Smooth muscle cell (in vitro differentiated cells): ENCODE results near the gene DENND4B. TPM values are rescaled to one million over a fixed set of nuclear protein-coding genes. Genes with fewer than 3 reads are reported as not detected.
A peak's percentile ranks its signal among the peaks of the same experiment; 100 is the strongest.

Experiments used
- DNase-seq: peaks from one replicate; lab custom pipeline; 2025; ENCODE audit not compliant: unreplicated experiment; lab: John Stamatoyannopoulos, UW
- H2AFZ ChIP-seq: fragments of 200-600 bp; sonication (generic); 2 replicates; pipeline ENCODE4 v1.6.0; 2016; ENCODE audit warnings: antibody characterized with exemption, low read depth, mild to moderate bottlenecking
- H3F3A ChIP-seq: fragments of 200-600 bp; sonication (generic); 2 replicates; pipeline ENCODE4 v1.6.0; 2017; ENCODE audit warnings: antibody characterized with exemption, low read depth
- H3K27ac ChIP-seq: fragments of 200-600 bp; sonication (generic); 2 replicates; pipeline ENCODE4 v1.5.1; 2016; ENCODE audit warnings: low read depth, mild to moderate bottlenecking
- H3K27me3 ChIP-seq: fragments of 200-600 bp; sonication (generic); 2 replicates; pipeline ENCODE4 v1.6.1; 2016; ENCODE audit warnings: low read depth, mild to moderate bottlenecking
- H3K36me3 ChIP-seq: fragments of 200-600 bp; sonication (generic); 2 replicates; pipeline ENCODE4 v1.5.1; 2016; ENCODE audit warnings: low read depth
- H3K4me1 ChIP-seq: fragments of 200-600 bp; sonication (generic); 2 replicates; pipeline ENCODE4 v1.5.1; 2016; ENCODE audit warnings: low read depth
- H3K4me2 ChIP-seq: fragments of 200-600 bp; sonication (generic); 2 replicates; pipeline ENCODE4 v1.6.0; 2016; ENCODE audit warnings: mild to moderate bottlenecking
- H3K4me3 ChIP-seq: fragments of 200-600 bp; sonication (generic); 2 replicates; pipeline ENCODE4 v1.5.1; 2016; ENCODE audit warnings: mild to moderate bottlenecking
- H3K79me2 ChIP-seq: fragments of 200-600 bp; sonication (generic); 2 replicates; pipeline ENCODE4 v1.6.0; 2016; ENCODE audit warnings: low read depth, mild to moderate bottlenecking
- H3K9ac ChIP-seq: fragments of 200-600 bp; sonication (generic); 2 replicates; pipeline ENCODE4 v1.6.0; 2016; ENCODE audit warnings: low read depth
- H3K9me3 ChIP-seq: fragments of 200-600 bp; sonication (generic); replicated peaks from 2 replicates; pipeline ENCODE4 v1.5.1; 2016; ENCODE audit warnings: low read depth
- H4K20me1 ChIP-seq: fragments of 200-600 bp; sonication (generic); 2 replicates; pipeline ENCODE4 v1.6.0; 2016; ENCODE audit warnings: low read depth
- CTCF ChIP-seq: fragments of 200-600 bp; sonication (generic); IDR thresholded peaks from 2 replicates; pipeline ENCODE4 v1.5.1; 2017; ENCODE audit warnings: borderline replicate concordance, mild to moderate bottlenecking, antibody characterized with exemption; ENCODE audit not compliant: insufficient read depth, poor library complexity, severe bottlenecking
- WGBS: methylation state at CpG from one replicate; pipeline ENCODE4 v1.1.7; 2016; ENCODE audit warnings: low lambda C conversion rate; 5-methylcytosine and 5-hydroxymethylcytosine counted together
- microRNA-seq: library from miRNA; unstranded; fragments of <30 nt; microRNA quantifications from one replicate; pipeline ENCODE4, GENCODE V29; 2016; ENCODE audit warnings: borderline number of aligned reads
- polyA plus RNA-seq: library from polyadenylated mRNA; unstranded; fragments of >200 nt; fragmentation: Nextera tagmentation; extraction: Ambion mirVana; gene quantifications from 2 replicates; pipeline ENCODE4 v1.2.1, GENCODE V29; 2016
- small RNA-seq: library from RNA; depleted of rRNA; stranded (forward); fragments of <200 nt; gene quantifications from one replicate; pipeline ENCODE3, GENCODE V24; 2014
- total RNA-seq: library from RNA; depleted of rRNA; stranded (reverse); fragments of >200 nt; gene quantifications from 2 replicates; pipeline ENCODE4 v1.2.3, GENCODE V29; 2014

DENND4B gene
- total and polyA plus RNA-seq, 2 experiments from 2014 or later, result 9.7 to 16.3 TPM

GRCh38 chr1:153881751-153882150 lies 64.8 kb downstream of the DENND4B start:
- TF ChIP-seq CTCF, result no peak
- Histone ChIP-seq H3K4me3 (peak overlapping the region; percentile 30), H3K79me2 (peaks cover 100% of the 10 kb centered on the region), H3K36me3 (no peaks in the 10 kb centered on the region), H3K4me2 (peak overlapping the region; percentile 62), H4K20me1 (peaks cover 99% of the 10 kb centered on the region), H3K27me3 (no peaks in the 10 kb centered on the region), H3K9ac (no peak overlapping the region), H3K4me1 (peaks cover 16% of the 10 kb centered on the region), H3K27ac (peak overlapping the region; percentile 36), H3K9me3 (no peaks in the 10 kb centered on the region), H2AFZ (no peak overlapping the region), H3F3A (peaks cover 5% of the 10 kb centered on the region)
- WGBS, result 73% methylated on average over 9 of the region's 9 CpGs
- DNase-seq, result no peak

GRCh38 chr1:153880962-153881361 lies 65.6 kb downstream of the DENND4B start:
- H3F3A ChIP-seq, result peaks cover 5% of the 10 kb centered on the region
- no peak overlapping the region for H3K9ac ChIP-seq
- H3K9me3 ChIP-seq, result no peaks in the 10 kb centered on the region
- peak overlapping the region; percentile 36 for H3K27ac ChIP-seq
- peaks cover 16% of the 10 kb centered on the region for H3K4me1 ChIP-seq
- no peak overlapping the region for H2AFZ ChIP-seq
- no peak for TF ChIP-seq CTCF
- peak overlapping the region; percentile 62 for H3K4me2 ChIP-seq
- no peaks in the 10 kb centered on the region for H3K36me3 ChIP-seq
- H3K4me3 ChIP-seq, result peak overlapping the region; percentile 30
- peaks cover 99% of the 10 kb centered on the region for H4K20me1 ChIP-seq
- peaks cover 97% of the 10 kb centered on the region for H3K79me2 ChIP-seq
- H3K27me3 ChIP-seq, result no peaks in the 10 kb centered on the region
- 35% methylated on average over 5 of the region's 5 CpGs for WGBS
- DNase-seq, result peak; percentile 47

- Histone ChIP-seq H3K4me2 (no peak overlapping the region), H3K4me1 (peaks cover 16% of the 10 kb centered on the region), H3K9me3 (no peaks in the 10 kb centered on the region), H3K4me3 (no peak overlapping the region), H4K20me1 (peaks cover 99% of the 10 kb centered on the region), H3K27me3 (no peaks in the 10 kb centered on the region), H3F3A (peaks cover 5% of the 10 kb centered on the region), H3K27ac (no peak overlapping the region), H3K36me3 (no peaks in the 10 kb centered on the region), H2AFZ (no peak overlapping the region), H3K9ac (no peak overlapping the region), H3K79me2 (peaks cover 97% of the 10 kb centered on the region)
- no peak for DNase-seq
- TF ChIP-seq CTCF, result no peak
- 100% methylated on average over 5 of the region's 9 CpGs for WGBS
These were observed 66.5 kb downstream of the DENND4B start for GRCh38 chr1:153880024-153880423.

Small RNA genes within 50 kb of the gene (microRNA-seq; reads per million reads assigned to microRNA genes)
- not detected for gene MIR6737

Small RNA genes within 50 kb of the gene (small RNA-seq; reads per million reads assigned to genes)
- gene AL831737.1 (0.08 reads per million), gene MIR6737 (not detected)

Other genes with a start within 250 kb of the DENND4B start
- 33.6 and 34.8 TPM in 2 replicates for gene INTS3, start 218.7 kb downstream of the DENND4B start, total RNA-seq
- gene INTS3, start 218.7 kb downstream of the DENND4B start, polyA plus RNA-seq, result 22.3 and 27.6 TPM in 2 replicates
- 14.8 and 21.3 TPM in 2 replicates for gene SLC27A3, start 171.3 kb downstream of the DENND4B start, total RNA-seq
- 36.0 and 41.0 TPM in 2 replicates for gene SLC27A3, start 171.3 kb downstream of the DENND4B start, polyA plus RNA-seq
- gene GATAD2B, start 23.7 kb downstream of the DENND4B start, total RNA-seq, result 13.2 and 24.9 TPM in 2 replicates
- gene GATAD2B, start 23.7 kb downstream of the DENND4B start, polyA plus RNA-seq, result 7.8 and 10.0 TPM in 2 replicates
- 9.9 and 13.0 TPM in 2 replicates for gene CRTC2, start 11.9 kb upstream of the DENND4B start, total RNA-seq
- gene CRTC2, start 11.9 kb upstream of the DENND4B start, polyA plus RNA-seq, result 24.6 and 37.7 TPM in 2 replicates
- 78.8 and 104 TPM in 2 replicates for gene SLC39A1, start 16.8 kb upstream of the DENND4B start, total RNA-seq
- gene SLC39A1, start 16.8 kb upstream of the DENND4B start, polyA plus RNA-seq, result 128 and 143 TPM in 2 replicates
- gene CREB3L4, start 21.2 kb upstream of the DENND4B start, total RNA-seq, result 13.0 and 14.9 TPM in 2 replicates
- 9.0 and 13.2 TPM in 2 replicates for gene CREB3L4, start 21.2 kb upstream of the DENND4B start, polyA plus RNA-seq
- gene JTB, start 31.0 kb upstream of the DENND4B start, total RNA-seq, result 139 and 150 TPM in 2 replicates
- gene JTB, start 31.0 kb upstream of the DENND4B start, polyA plus RNA-seq, result 157 TPM in 2 replicates
- 41.4 and 48.3 TPM in 2 replicates for gene RAB13, start 39.6 kb upstream of the DENND4B start, total RNA-seq
- 131 and 144 TPM in 2 replicates for gene RAB13, start 39.6 kb upstream of the DENND4B start, polyA plus RNA-seq
- gene RPS27, start 44.0 kb upstream of the DENND4B start, total RNA-seq, result 3,456 and 3,702 TPM in 2 replicates
- 1,522 and 1,642 TPM in 2 replicates for gene RPS27, start 44.0 kb upstream of the DENND4B start, polyA plus RNA-seq
- 0.90 TPM in 1 of 2 replicates, not detected in the other for gene NUP210L, start 208.4 kb upstream of the DENND4B start, total RNA-seq
- 0.15 TPM in 1 of 2 replicates, not detected in the other for gene NUP210L, start 208.4 kb upstream of the DENND4B start, polyA plus RNA-seq
- 436 and 458 TPM in 2 replicates for gene TPM3, start 245.4 kb upstream of the DENND4B start, total RNA-seq
- 384 and 386 TPM in 2 replicates for gene TPM3, start 245.4 kb upstream of the DENND4B start, polyA plus RNA-seq